Measurements from ENCODE around the gene OXA1L.
A peak's percentile ranks its signal among the peaks of the same experiment; 100 is the strongest.

The OXA1L gene

GRCh38 chr14:22813145-22813544 lies 46.7 kb downstream of the OXA1L start:
- Histone ChIP-seq H3K27me3 (replicated peaks; ENCODE audit: insufficient read depth, low read length) (no peaks in the 10 kb centered on the region), H3K79me2 (ENCODE audit: low read length) (no peaks in the 10 kb centered on the region), H3K4me1 (ENCODE audit: low read length) (peaks cover 18% of the 10 kb centered on the region), H3F3A (ENCODE audit: insufficient read depth, low read length) (peaks cover 4% of the 10 kb centered on the region), H3K9ac (ENCODE audit: low read length) (no peak overlapping the region), H2AFZ (ENCODE audit: low read length) (no peak overlapping the region), H4K20me1 (ENCODE audit: insufficient read depth, low read length) (no peaks in the 10 kb centered on the region), H3K9me3 (replicated peaks; ENCODE audit: insufficient read depth, low read length) (no peaks in the 10 kb centered on the region), H3K9me2 (replicated peaks; ENCODE audit: insufficient read depth, low read length) (no peaks in the 10 kb centered on the region), H3K4me2 (ENCODE audit: low read depth, low read length) (no peak overlapping the region), H3K27ac (ENCODE audit: low read length) (no peak overlapping the region), H3K36me3 (replicated peaks; ENCODE audit: insufficient read depth, low read length) (no peaks in the 10 kb centered on the region), H3K4me3 (ENCODE audit: low read length) (no peak overlapping the region)
- TF ChIP-seq CTCF (IDR thresholded peaks at IDR 0.05; ENCODE audit: low read length) (no peak), EZH2phosphoT487 (IDR thresholded peaks at IDR 0.05; ENCODE audit: low read length) (no peak), EZH2 (optimal IDR thresholded peaks at IDR 0.05; ENCODE audit: low read depth, low read length) (no peak)
- DNase-seq: no peak

GRCh38 chr14:22814373-22814772 lies 47.9 kb downstream of the OXA1L start:
- H3K9me3 ChIP-seq (replicated peaks; ENCODE audit: insufficient read depth, low read length): no peaks in the 10 kb centered on the region
- H3K27me3 ChIP-seq (replicated peaks; ENCODE audit: insufficient read depth, low read length): no peaks in the 10 kb centered on the region
- DNase-seq: no peak
- H3K36me3 ChIP-seq (replicated peaks; ENCODE audit: insufficient read depth, low read length): no peaks in the 10 kb centered on the region
- H3K4me2 ChIP-seq (ENCODE audit: low read depth, low read length): no peak overlapping the region
- H3K79me2 ChIP-seq (ENCODE audit: low read length): no peaks in the 10 kb centered on the region
- H3K27ac ChIP-seq (ENCODE audit: low read length): no peak overlapping the region
- H3K4me1 ChIP-seq (ENCODE audit: low read length): peaks cover 21% of the 10 kb centered on the region
- H3F3A ChIP-seq (ENCODE audit: insufficient read depth, low read length): peaks cover 8% of the 10 kb centered on the region
- H3K4me3 ChIP-seq (ENCODE audit: low read length): no peak overlapping the region
- no peaks in the 10 kb centered on the region for H4K20me1 ChIP-seq (ENCODE audit: insufficient read depth, low read length)
- no peaks in the 10 kb centered on the region for H3K9me2 ChIP-seq (replicated peaks; ENCODE audit: insufficient read depth, low read length)
- no peak overlapping the region for H2AFZ ChIP-seq (ENCODE audit: low read length)
- H3K9ac ChIP-seq (ENCODE audit: low read length): no peak overlapping the region
- TF ChIP-seq EZH2 (optimal IDR thresholded peaks at IDR 0.05; ENCODE audit: low read depth, low read length): no peak

DNA sequence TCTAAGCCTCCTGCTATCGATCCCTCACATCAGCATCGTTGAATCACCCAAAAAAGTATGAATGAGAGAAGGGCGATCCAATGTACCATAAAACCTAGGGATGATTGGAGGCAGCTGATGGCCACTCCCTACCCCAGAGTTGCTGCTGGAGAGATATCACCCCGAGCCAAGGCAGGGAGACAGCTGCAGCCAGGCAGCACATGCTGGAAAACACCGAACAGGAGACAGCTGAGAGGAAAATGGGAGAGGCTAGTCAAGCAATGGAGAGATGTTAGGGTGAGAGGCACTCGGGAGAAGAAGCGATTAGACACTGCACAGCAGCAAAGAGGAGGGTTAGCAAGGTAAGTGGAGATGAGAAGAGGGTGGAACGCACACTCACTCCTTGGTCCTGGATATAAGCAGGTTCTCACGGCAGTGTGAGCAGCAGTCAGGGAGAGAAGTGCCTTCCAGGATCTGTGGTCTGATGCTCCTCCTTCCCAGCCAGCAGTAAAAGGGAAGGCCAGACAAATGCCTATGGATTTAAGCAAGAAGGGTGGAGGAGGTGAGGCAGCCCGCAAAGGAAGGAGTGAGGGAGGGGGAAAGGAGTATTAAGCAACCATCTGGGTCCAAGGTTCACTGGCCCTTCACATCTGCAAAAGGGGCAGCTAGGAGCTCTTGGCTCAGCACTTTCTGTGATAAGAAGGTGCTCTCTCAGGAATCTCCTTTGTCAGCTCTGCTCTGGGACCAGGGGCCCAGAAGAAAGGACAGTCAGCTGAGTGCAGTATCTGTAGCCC lies 48.6 kb downstream of the OXA1L start, which contains the start of gene SLC7A7:
Gene SLC7A7 (minus strand): TSS at position 495 of the 773 bp plus-strand sequence. CDS start 2,037 bp downstream, outside the sequence.
- peak within 1 kb of the TSS; percentile 47; the same call in 1 of the 2 replicates for H3K4me2 ChIP-seq (ENCODE audit: low read depth, low read length)
- H3K4me3 ChIP-seq (ENCODE audit: low read length): no peak within 1 kb of the TSS
- peaks cover 25% of the 10 kb centered on the region for H3K4me1 ChIP-seq (ENCODE audit: low read length)
- no peaks in the 10 kb centered on the region for H3K36me3 ChIP-seq (replicated peaks; ENCODE audit: insufficient read depth, low read length)
- H2AFZ ChIP-seq (ENCODE audit: low read length): peak within 1 kb of the TSS; percentile 67
- H3F3A ChIP-seq (ENCODE audit: insufficient read depth, low read length): peaks cover 10% of the 10 kb centered on the region
- no peaks in the 10 kb centered on the region for H4K20me1 ChIP-seq (ENCODE audit: insufficient read depth, low read length)
- no peaks in the 10 kb centered on the region for H3K27me3 ChIP-seq (replicated peaks; ENCODE audit: insufficient read depth, low read length)
- H3K9me3 ChIP-seq (replicated peaks; ENCODE audit: insufficient read depth, low read length): no peaks in the 10 kb centered on the region
- no peaks in the 10 kb centered on the region for H3K79me2 ChIP-seq (ENCODE audit: low read length)
- peak within 1 kb of the TSS; percentile 28; the same call in 1 of the 2 replicates for H3K9ac ChIP-seq (ENCODE audit: low read length)
- H3K9me2 ChIP-seq (replicated peaks; ENCODE audit: insufficient read depth, low read length): no peaks in the 10 kb centered on the region
- TF ChIP-seq EZH2phosphoT487 (IDR thresholded peaks at IDR 0.05; ENCODE audit: low read length): no peak
- no peak for TF ChIP-seq CTCF (IDR thresholded peaks at IDR 0.05; ENCODE audit: low read length)
- TF ChIP-seq EZH2 (optimal IDR thresholded peaks at IDR 0.05; ENCODE audit: low read depth, low read length): no peak
- peak within 1 kb of the TSS; percentile 78 for H3K27ac ChIP-seq (ENCODE audit: low read length)
- peak; percentile 26 for DNase-seq

All from MM.1S (cell line).